ENCODE results near the gene TGFB3.

- no peak for TF ChIP-seq SMARCC2 (IDR thresholded peaks at IDR 0.05)
- TF ChIP-seq ATF6 (CRISPR knock-in tag; conservative IDR thresholded peaks at IDR 0.05): no peak
- TF ChIP-seq HDAC1 (CRISPR knock-in tag; IDR thresholded peaks at IDR 0.05): no peak
- TF ChIP-seq HDAC2 (CRISPR knock-in tag; IDR thresholded peaks at IDR 0.05): no peak
- no peak for TF ChIP-seq PRDM10 (CRISPR knock-in tag; IDR thresholded peaks at IDR 0.05; ENCODE audit: low read depth)
- no peak for TF ChIP-seq ZNF138 (CRISPR knock-in tag; IDR thresholded peaks at IDR 0.05; ENCODE audit: low read depth)
- no peak for TF ChIP-seq CTCF (CRISPR knock-in tag; IDR thresholded peaks at IDR 0.05)
- no peak for TF ChIP-seq NR1H2 (CRISPR knock-in tag; IDR thresholded peaks at IDR 0.05; ENCODE audit: borderline replicate concordance, low read depth)
- TF ChIP-seq SNAPC4 (CRISPR knock-in tag; IDR thresholded peaks at IDR 0.05): no peak
- no peak for TF ChIP-seq ZNF281 (CRISPR knock-in tag; IDR thresholded peaks at IDR 0.05; ENCODE audit: borderline replicate concordance)
- no peak for TF ChIP-seq GFI1 (CRISPR knock-in tag; IDR thresholded peaks at IDR 0.05; ENCODE audit: borderline replicate concordance)
- no peak for TF ChIP-seq NFRKB (IDR thresholded peaks at IDR 0.05)
- TF ChIP-seq POLR2A (IDR thresholded peaks at IDR 0.05; ENCODE audit: insufficient read depth in 1 of 2, low read depth in 2 of 2, low read length in 2 of 2): no peak
Observed at GRCh38 chr14:76007379-76007778, 25.6 kb upstream of the TGFB3 start.
